Astrocyte of the cerebellum (primary cell): Measurements from ENCODE around the gene MAP3K19.

Experiments
- DNase-seq: peaks from one replicate; pipeline ENCODE4 v3.0.0-alpha.2; 2011; ENCODE audit warnings: low read depth
- H3K4me3 ChIP-seq: 2 replicates; pipeline ENCODE4 v1.5.1; 2011; ENCODE audit warnings: mild to moderate bottlenecking, low read depth, low read length, moderate library complexity
- in situ Hi-C: cut with HindIII; loops from 2 replicates; pipeline ENCODE4 v1.10.0; 2017; ENCODE audit warnings: low sequenced_read_pairs
- TF ChIP-seq, protein P1 (sequence below): IDR thresholded peaks from 2 replicates; pipeline ENCODE4 v1.5.1; 2012; ENCODE audit warnings: low read length, low read depth, moderate library complexity, mild to moderate bottlenecking; ENCODE audit errors: missing control alignments

The MAP3K19 gene, protein sequence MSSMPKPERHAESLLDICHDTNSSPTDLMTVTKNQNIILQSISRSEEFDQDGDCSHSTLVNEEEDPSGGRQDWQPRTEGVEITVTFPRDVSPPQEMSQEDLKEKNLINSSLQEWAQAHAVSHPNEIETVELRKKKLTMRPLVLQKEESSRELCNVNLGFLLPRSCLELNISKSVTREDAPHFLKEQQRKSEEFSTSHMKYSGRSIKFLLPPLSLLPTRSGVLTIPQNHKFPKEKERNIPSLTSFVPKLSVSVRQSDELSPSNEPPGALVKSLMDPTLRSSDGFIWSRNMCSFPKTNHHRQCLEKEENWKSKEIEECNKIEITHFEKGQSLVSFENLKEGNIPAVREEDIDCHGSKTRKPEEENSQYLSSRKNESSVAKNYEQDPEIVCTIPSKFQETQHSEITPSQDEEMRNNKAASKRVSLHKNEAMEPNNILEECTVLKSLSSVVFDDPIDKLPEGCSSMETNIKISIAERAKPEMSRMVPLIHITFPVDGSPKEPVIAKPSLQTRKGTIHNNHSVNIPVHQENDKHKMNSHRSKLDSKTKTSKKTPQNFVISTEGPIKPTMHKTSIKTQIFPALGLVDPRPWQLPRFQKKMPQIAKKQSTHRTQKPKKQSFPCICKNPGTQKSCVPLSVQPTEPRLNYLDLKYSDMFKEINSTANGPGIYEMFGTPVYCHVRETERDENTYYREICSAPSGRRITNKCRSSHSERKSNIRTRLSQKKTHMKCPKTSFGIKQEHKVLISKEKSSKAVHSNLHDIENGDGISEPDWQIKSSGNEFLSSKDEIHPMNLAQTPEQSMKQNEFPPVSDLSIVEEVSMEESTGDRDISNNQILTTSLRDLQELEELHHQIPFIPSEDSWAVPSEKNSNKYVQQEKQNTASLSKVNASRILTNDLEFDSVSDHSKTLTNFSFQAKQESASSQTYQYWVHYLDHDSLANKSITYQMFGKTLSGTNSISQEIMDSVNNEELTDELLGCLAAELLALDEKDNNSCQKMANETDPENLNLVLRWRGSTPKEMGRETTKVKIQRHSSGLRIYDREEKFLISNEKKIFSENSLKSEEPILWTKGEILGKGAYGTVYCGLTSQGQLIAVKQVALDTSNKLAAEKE (N-terminal part only)

DNA sequence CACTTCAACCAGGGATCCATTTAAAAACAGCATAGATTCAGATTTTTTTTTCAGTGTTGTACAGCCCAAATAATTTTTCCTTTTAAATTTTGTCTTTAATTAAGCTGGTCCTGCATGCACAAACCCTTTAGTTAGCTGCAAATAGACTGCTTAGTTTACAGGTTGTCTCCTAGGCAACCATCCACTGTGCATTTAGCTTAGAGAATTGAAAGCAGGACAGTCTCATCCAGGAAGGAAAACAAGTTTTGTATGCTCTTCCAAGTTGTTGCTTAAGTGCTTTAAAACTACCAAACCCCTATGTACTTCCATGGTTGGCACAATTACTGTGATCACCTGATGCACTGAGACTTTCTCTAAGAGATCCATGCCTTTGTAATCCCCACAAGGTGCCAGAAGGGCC lies at the start of gene MAP3K19:
MAP3K19 (minus strand) TSS at position 148 of the 400 bp plus-strand sequence. CDS start 22,800 bp downstream, outside the sequence.
- TF ChIP-seq, protein P1, sequence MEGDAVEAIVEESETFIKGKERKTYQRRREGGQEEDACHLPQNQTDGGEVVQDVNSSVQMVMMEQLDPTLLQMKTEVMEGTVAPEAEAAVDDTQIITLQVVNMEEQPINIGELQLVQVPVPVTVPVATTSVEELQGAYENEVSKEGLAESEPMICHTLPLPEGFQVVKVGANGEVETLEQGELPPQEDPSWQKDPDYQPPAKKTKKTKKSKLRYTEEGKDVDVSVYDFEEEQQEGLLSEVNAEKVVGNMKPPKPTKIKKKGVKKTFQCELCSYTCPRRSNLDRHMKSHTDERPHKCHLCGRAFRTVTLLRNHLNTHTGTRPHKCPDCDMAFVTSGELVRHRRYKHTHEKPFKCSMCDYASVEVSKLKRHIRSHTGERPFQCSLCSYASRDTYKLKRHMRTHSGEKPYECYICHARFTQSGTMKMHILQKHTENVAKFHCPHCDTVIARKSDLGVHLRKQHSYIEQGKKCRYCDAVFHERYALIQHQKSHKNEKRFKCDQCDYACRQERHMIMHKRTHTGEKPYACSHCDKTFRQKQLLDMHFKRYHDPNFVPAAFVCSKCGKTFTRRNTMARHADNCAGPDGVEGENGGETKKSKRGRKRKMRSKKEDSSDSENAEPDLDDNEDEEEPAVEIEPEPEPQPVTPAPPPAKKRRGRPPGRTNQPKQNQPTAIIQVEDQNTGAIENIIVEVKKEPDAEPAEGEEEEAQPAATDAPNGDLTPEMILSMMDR: no peak
- DNase-seq: no peak
- in situ Hi-C loops: no loop called here
- no peak within 1 kb of the TSS for H3K4me3 ChIP-seq

DNA sequence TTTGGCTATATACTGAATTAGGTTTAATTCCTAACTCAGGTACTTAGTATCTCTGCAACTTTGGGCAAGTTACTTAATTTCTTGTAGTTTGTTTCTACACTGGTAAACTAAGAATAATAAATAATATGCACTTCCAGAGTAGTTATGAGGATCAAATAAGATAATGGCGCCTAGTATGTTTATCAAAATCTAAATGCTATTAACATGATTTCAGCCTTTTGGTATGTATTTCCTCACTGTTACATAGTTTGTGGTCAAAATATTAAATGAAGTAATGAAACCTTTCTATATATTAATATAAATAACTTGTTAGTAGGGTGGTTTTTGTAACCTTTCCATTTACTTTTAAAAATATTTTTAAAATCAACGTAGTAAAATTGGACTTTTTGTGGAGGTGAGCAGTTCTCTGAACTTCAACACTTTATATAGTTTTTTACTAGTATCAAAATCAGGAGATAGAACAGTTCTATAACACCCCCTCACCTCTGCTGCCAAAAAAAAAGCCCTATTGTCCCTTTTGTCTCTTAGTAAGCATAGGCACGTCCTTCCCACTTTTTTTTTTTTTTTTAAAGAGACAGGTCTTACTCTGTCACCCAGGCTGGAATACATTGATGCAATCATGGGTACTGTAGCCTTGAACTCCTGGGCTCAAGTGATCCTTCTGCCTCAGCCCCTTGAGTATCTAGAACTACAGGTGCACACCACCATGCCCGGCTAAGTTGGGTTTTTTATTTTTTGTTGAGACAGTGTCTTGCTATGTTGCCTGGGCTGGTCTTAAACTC lies 49.6 kb upstream of the MAP3K19 start:
- no peak for DNase-seq
- TF ChIP-seq, protein P1: no peak
- no peak overlapping the region for H3K4me3 ChIP-seq
- in situ Hi-C loops: no loop called here

DNA sequence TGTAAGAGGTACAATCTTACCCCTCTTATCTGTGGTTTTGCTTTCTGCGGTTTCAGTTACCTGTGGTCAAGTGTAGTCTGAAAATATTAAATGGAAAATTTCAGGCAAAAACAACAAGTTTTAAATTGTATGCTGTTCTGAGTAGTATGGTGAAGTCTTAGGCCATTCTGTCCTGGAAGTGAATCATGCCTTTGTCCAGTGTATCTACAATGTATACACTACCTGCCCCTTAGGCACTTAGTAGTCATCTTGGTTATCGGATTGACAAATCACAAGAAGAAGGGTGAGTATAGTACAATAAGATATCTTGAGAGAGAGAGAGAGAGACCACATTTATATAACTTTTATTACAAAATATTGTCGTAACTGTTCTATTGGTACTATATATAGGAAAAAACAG lies 48.3 kb upstream of the MAP3K19 start:
- in situ Hi-C loops: no loop called here
- no peak overlapping the region for H3K4me3 ChIP-seq
- DNase-seq: no peak
- TF ChIP-seq, protein P1: no peak

DNA sequence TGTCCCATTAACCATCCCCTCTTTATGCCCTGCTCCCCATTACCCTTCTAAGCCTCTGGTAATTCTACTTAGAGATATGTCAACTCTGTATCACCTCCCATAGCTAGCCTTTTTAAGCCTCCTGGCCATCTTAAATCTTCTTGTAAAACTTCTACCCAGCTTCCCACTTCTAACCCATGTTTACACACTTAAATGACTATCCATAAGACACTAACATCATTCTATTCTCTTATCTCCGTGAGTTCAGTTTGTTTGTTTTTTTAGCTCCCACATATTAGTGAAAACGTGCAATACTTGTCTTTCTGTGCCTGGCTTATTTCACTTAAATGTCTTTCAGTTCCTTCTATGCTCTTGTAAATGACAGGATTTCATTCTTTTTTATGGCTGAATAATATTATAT lies 47.3 kb upstream of the MAP3K19 start:
- in situ Hi-C loops: no loop called here
- no peak for DNase-seq
- no peak overlapping the region for H3K4me3 ChIP-seq
- TF ChIP-seq, protein P1: no peak

DNA sequence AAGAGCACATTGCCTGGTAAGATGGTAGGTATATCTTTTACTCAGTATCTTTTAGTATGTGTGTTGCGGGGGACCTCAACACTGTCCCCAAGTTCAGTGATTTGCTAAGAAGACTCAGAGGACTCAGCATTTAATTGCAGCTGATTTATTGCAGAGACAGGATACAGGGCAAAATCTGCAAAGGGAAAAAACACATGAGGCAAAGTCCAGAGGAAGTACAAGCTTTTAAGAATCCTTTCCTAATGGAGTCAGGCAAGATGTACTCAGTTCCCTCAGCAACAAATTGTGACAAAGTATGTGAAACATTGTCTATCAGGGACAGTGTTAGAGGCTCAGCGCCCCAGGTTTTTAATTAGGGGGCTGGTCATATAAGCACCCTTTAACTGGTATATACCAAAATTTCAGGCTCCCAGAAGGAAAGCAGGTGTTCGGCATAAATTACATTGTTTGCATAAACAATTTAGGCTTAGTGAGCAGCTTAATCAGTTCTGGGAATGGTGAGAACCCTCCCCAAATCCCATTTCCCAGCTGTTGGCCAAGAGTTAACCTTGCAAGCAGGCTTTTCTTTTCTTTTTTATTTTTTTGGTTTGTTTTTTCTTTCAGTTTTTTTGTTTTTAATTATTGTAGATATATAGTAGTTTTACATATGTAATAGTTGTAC lies 46.6 kb upstream of the MAP3K19 start:
- TF ChIP-seq, protein P1: no peak
- in situ Hi-C loops: no loop called here
- DNase-seq: no peak
- H3K4me3 ChIP-seq: no peak overlapping the region
